Left cardiac atrium (tissue), 4 donors: ENCODE results near the gene RPL12. TPM values are rescaled to one million over a fixed set of nuclear protein-coding genes. Genes with fewer than 3 reads are reported as not detected.
A peak's percentile ranks its signal among the peaks of the same experiment; 100 is the strongest.
"Not testable (repeated sequence)": the region's sequence is repeated elsewhere in the genome, so short reads cannot be mapped to it uniquely, and the experiment has no call there.

Experiments
- ATAC-seq, 2 donors: fragments of 200-7000 bp; cut with Tn5 transposase; one replicate each; pipeline ENCODE4 v1.9.1; 2020; ENCODE audit warnings: mild to moderate bottlenecking in 2 of 2, moderate library complexity in 2 of 2
- DNase-seq: peaks from one replicate; pipeline ENCODE4 v3.0.0-alpha.2; 2020
- intact Hi-C, 2 donors: fragments of 100-400 bp; cut with DNase I; formaldehyde crosslinking; loops; one replicate each; pipeline versions ENCODE4 v1.14.1 to v1.15.1; 2022 to 2023
- total RNA-seq, 2 donors: library from RNA; stranded (reverse); fragmentation: NEBNext Ultra II Directional; extraction: Animal tissue kit (Norgen Biotek cat#: 25700); gene quantifications; one replicate each; pipeline ENCODE4 v1.2.1, GENCODE V29; 2021
- donor health status: DM: no; HTN: yes; CAD: no.
- donor health status: DM: no; HTN: yes; CAD: no; lungs with severe emphysema.
- donor health status: DM: yes; HTN: yes; CAD: no.
- donor health status: Dilated cardiomyopathy.

The RPL12 gene
- total RNA-seq, 2 donors from 2014 or later, result 691 to 730 TPM

DNA sequence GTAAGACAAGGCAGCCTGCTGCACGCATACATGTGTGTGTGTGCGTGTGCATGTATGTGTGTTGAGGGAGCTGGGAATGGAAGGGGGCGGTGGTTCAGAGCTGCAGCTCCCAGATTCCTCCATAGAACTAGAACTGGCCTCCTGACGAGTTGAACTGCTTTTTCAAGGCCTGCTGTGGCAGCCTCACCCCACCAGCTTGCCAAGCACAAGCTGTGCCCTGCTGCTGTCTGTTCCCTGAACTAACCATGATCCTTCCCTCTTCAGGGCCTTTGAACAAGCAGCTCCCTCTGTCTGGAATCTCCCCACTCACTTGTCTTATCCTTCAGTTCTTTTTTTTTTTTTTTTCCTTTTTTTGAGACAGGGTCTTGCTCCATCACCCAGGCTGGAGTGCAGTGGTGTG lies 22.7 kb upstream of the RPL12 start:
- DNase-seq (no peak), ATAC-seq (no peak)
- intact Hi-C loops, result no loop called here

DNA sequence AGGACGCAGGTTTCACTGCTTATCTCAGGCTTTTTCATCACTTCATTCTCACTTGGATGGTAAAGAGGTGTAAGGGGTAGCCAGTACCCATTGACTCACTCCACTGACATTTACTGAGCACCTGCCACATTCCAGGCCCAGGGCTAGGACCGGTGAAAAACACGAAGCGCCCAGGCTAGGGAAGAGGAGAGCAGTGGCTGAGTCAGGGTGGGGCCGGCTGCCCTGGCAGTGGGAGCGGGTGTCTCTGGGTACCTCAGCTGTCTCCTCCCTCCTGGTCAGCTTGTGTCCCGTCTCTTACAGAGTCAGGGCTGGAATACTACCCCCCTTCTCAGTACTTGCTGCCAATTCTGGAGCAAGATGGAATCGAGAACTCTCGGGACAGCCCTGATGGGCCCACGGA lies 22.3 kb upstream of the RPL12 start:
- intact Hi-C loops, result no loop called here
- ATAC-seq, result peak; percentile 38
- no peak for DNase-seq

- DNase-seq (no peak), ATAC-seq (no peak)
- intact Hi-C loops, result no loop called here
These were observed 19.5 kb upstream of the RPL12 start for GRCh38 chr9:127470662-127471061.

DNA sequence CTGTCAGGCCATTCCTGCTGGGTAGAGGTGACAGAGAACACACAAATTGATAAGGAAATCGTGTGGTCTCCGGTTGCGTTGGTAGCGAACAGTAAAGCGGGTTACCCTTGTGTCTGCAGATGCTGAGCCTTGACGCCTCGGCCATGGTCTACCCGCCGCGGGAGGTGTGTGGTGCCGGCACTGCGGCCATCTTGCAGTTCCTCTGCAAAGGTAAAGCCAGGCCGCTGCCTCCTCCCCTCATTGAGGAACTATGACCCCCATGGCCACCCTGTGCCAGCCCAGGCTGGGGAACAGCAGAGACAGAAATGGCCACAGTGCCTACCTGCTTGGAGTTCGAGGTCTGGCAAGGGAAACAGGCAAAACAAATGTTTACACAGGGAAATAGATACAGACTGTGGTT lies 16.4 kb upstream of the RPL12 start:
- intact Hi-C loops, result no loop called here
- no peak for DNase-seq
- ATAC-seq, result no peak

DNA sequence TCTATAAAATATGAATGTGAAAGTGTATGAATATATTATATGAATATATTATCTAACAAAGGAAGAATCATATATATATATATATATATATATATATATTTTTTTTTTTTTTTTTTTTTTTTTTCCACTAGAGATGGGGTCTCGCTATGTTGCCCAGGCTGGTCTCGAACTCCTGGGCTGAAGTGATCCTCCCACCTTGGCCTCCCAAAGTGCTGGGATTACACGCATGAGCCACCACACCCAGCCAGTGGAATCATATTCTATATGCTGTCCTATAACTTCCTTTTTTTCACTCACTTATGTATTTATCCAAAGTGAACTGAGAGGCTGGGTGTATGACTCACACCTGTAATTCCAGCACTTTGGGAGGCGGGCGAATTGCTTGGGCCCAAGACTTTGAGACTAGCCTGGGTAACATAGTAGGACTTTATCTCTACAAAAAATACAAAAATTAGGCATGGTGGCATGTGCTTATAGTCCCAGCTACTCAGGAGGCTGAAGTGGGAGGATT lies 15.3 kb upstream of the RPL12 start:
- DNase-seq, ATAC-seq, intact Hi-C loops: not testable (repeated sequence)

DNA sequence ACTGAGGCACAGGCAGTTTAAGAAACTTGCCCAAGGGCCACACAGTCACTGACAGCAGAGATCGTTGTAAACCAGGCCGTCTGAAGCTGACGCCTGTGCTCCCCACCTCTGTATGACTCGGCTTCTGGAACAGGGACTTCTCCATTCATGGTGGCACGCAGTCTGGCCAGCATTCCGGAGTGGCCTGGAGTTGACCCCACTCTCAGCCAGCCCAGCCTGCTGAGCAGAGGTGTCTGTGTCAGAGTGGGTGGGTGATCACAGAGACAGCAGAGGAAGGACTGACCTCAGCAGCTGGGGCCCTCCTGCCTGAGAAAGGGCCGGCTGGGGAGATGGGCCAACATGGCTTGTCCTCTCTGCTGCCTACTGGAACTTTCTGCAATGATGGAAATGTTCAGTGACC lies 12.7 kb upstream of the RPL12 start:
- DNase-seq, result peak; percentile 63
- peak; percentile 92 for ATAC-seq
- intact Hi-C loops, result no loop called here

GRCh38 chr9:127463382-127463781 lies 12.2 kb upstream of the RPL12 start:
- ATAC-seq (no peak), DNase-seq (no peak)
- intact Hi-C loops, result no loop called here

GRCh38 chr9:127458921-127459320 lies 7.7 kb upstream of the RPL12 start:
- ATAC-seq (peak; percentile 20 to 50), DNase-seq (peak; percentile 53)
- intact Hi-C loops, result no loop called here

DNA sequence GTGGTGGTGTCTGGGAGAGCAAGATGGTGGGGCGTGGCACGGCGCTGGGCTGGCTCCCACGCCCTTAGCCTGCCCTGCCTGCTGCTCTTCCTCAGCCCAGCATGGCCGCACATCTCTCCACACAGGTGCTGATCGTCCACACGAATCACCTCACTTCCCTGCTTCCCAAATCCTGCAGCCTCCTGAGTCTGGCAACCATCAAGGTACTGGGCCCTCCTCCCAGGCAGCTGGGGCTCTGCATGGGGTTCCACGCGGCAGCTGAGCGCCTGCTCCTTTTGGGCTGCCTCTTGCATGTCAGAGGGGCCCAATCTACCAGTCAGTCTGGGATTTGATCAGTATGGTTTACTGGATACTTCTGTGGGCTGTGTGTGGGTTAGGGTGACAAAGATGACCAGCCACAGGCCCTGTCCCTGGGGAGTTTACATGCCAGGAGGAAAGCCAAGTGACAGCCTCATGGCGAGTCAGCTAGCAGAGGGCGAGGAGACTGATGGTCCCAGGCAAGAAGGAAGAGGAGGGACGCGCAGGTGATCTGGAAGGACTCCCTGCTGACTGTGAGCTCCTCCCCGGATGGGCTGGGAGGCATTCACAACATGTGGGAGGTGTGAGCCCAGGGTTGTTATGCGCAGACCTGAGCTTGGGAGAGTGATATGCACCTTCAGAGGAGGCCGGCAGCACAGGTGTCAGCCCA lies 6.1 kb upstream of the RPL12 start:
- intact Hi-C loops, result no loop called here
- no peak for ATAC-seq
- DNase-seq, result no peak

- DNase-seq (no peak), ATAC-seq (no peak)
- intact Hi-C loops, result no loop called here
These were observed 4.3 kb upstream of the RPL12 start for GRCh38 chr9:127455324-127455992.

GRCh38 chr9:127452691-127453090 lies 1.5 kb upstream of the RPL12 start:
- intact Hi-C loops, result no loop called here
- ATAC-seq, result peak; percentile 20 to 38
- peak; percentile 70 for DNase-seq

- DNase-seq, result peak; percentile 63
- intact Hi-C loops, result loop anchor here in 1 of 2 donors (1.0 kb wide), 1 partner anchor 28 kb away; the partner anchor contains the start of gene ZNF79
- ATAC-seq, result peak; percentile 28 to 29
These were observed 851 bp upstream of the RPL12 start for GRCh38 chr9:127451858-127452656.

- ATAC-seq, result no peak
- intact Hi-C loops, result loop anchor here in 1 of 2 donors (1.0 kb wide), 1 partner anchor 27 kb away; the partner anchor contains the start of gene ZNF79
These were observed 327 bp upstream of the RPL12 start for GRCh38 chr9:127451608-127451857.

DNA sequence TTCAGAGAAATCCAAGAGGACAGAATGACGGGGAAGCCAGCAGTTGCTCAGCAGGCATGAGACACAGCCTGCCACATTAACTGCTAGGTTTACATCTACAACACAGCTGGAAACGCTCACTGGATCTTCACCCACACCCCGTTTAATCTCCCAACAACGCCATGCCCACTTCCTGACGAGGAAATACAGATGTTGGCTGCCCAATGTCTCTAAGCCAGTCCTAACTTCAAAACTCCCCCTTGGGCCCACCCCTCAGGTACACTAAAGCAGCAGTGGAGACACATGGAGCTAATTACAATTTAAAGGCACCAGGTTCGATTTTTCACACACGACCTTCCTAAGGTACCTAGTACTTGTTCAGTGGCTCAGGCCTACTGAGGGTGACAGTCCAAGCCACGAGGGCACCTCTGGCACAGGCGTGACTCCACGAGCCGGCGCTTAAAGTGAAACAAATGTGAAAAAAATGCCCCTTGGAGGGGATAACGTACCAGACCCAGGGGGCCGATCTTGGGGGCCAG lies 904 bp downstream of the RPL12 start:
- intact Hi-C loops, result no loop called here
- peak; percentile 3 to 6 for ATAC-seq
- no peak for DNase-seq

More at GRCh38 chr9:127451608-127451857, 327 bp upstream of the RPL12 start:
- no peak for DNase-seq

DNA sequence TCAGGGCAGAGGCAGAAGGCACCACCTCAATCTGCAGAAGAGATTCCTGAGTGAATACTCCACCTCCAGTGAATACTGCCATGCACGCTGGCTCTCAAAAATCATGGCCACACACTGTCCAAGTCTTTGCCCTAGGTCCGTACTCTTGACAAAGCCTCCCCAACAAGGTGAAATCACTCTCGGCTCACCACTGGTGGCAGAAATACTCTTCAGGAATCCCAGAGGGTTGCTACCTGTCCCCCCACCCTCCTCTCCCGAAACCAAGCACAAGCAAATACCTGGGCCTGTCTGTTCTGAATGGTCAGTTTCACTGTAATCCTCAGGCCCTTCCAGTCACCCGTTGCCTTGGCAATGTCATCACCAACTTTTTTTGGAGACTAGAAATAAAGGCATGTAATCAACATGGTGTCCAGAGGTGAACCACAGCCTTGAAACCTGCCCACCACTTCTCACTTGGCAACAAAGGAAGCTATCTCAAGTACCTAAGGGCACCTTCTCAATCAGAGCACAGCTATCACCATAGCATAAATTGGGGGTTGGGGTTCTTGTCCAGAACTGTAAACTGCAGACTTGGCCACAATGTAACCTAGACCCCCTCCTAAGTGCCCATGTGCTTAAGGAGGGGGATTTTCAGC lies 1.8 kb downstream of the RPL12 start:
- ATAC-seq, result no peak
- intact Hi-C loops, result no loop called here
- no peak for DNase-seq

- DNase-seq (no peak), ATAC-seq (no peak)
- intact Hi-C loops, result no loop called here
These were observed 2.9 kb downstream of the RPL12 start for GRCh38 chr9:127448112-127448805.

GRCh38 chr9:127447416-127448111 lies 3.6 kb downstream of the RPL12 start:
- intact Hi-C loops, result no loop called here
- DNase-seq (no peak), ATAC-seq (no peak)

GRCh38 chr9:127446713-127447415 lies 4.3 kb downstream of the RPL12 start:
- intact Hi-C loops, result no loop called here
- ATAC-seq (no peak), DNase-seq (no peak)
